Karpas-422 (cell line): Measurements from ENCODE around the gene MISP3. TPM values are rescaled to one million over a fixed set of nuclear protein-coding genes. Genes with fewer than 3 reads are reported as not detected.

Source experiments
- DNase-seq: peaks from one replicate; pipeline ENCODE4 v3.0.0-alpha.2; 2015
- H2AFZ ChIP-seq: fragments of 200-600 bp; sonication (generic); 2 replicates; pipeline ENCODE4 v1.6.1; 2014; ENCODE audit warnings: antibody characterized with exemption, low read length, mixed read lengths
- H3K27ac ChIP-seq: fragments of 200-600 bp; sonication (generic); 2 replicates; pipeline ENCODE4 v1.5.1; 2014; ENCODE audit warnings: mild to moderate bottlenecking, low read length, moderate library complexity
- H3K27me3 ChIP-seq: fragments of 200-600 bp; sonication (generic); 2 replicates; pipeline ENCODE4 v1.6.1; 2014; ENCODE audit warnings: low read length, mixed read lengths
- H3K36me3 ChIP-seq: fragments of 200-600 bp; sonication (generic); 2 replicates; pipeline ENCODE4 v1.6.1; 2014; ENCODE audit warnings: low read length, mixed read lengths; ENCODE audit not compliant: insufficient read depth
- H3K4me1 ChIP-seq: fragments of 200-600 bp; sonication (generic); 2 replicates; pipeline ENCODE4 v1.6.1; 2014; ENCODE audit warnings: mild to moderate bottlenecking, low read length, mixed read lengths
- H3K4me2 ChIP-seq: fragments of 200-600 bp; sonication (generic); 2 replicates; pipeline ENCODE4 v1.6.1; 2014; ENCODE audit warnings: low read length, low read depth, mild to moderate bottlenecking; ENCODE audit not compliant: poor library complexity, severe bottlenecking
- H3K4me3 ChIP-seq: fragments of 200-600 bp; sonication (generic); 2 replicates; pipeline ENCODE4 v1.5.1; 2014; ENCODE audit warnings: mild to moderate bottlenecking, antibody characterized with exemption, low read length, mixed read lengths
- H3K79me2 ChIP-seq: fragments of 200-600 bp; sonication (generic); 2 replicates; pipeline ENCODE4 v1.6.1; 2014; ENCODE audit warnings: mild to moderate bottlenecking, low read length, mixed read lengths
- H3K9ac ChIP-seq: fragments of 200-600 bp; sonication (generic); 2 replicates; pipeline ENCODE4 v1.6.0; 2014; ENCODE audit warnings: low read length
- H3K9me2 ChIP-seq: fragments of 200-600 bp; sonication (generic), shearing (Covaris generic); replicated peaks from 2 replicates; pipeline ENCODE4 v1.6.0; 2014; ENCODE audit warnings: mild to moderate bottlenecking, low read length, moderate library complexity; ENCODE audit not compliant: insufficient read depth
- H3K9me3 ChIP-seq: fragments of 300-700, 200-600 bp; sonication (generic); 2 replicates; pipeline ENCODE4 v1.6.1; 2014; ENCODE audit warnings: low read length, mixed read lengths
- H4K20me1 ChIP-seq: fragments of 200-600 bp; sonication (generic); 2 replicates; pipeline ENCODE4 v1.6.1; 2014; ENCODE audit warnings: mild to moderate bottlenecking, antibody characterized with exemption, low read length, low read depth; ENCODE audit not compliant: insufficient read depth
- total RNA-seq: library from RNA; depleted of rRNA; stranded (reverse); fragments of >200 nt; shearing (Covaris generic); gene quantifications from 2 replicates; pipeline ENCODE4 v1.2.3, GENCODE V29; 2014; ENCODE audit warnings: low replicate concordance

The MISP3 gene
- total RNA-seq, 1 experiment from 2014 or later, result 0.71 TPM

- Histone ChIP-seq H3K9ac (no peak overlapping the region), H3K27ac (no peak overlapping the region), H3K79me2 (no peaks in the 10 kb centered on the region), H3K4me2 (no peak overlapping the region), H4K20me1 (no peaks in the 10 kb centered on the region), H3K4me3 (no peak overlapping the region), H3K36me3 (no peaks in the 10 kb centered on the region; the same call in 1 of the 2 replicates), H2AFZ (no peak overlapping the region), H3K27me3 (no peaks in the 10 kb centered on the region), H3K9me3 (peaks cover 4% of the 10 kb centered on the region; the same call in 1 of the 2 replicates), H3K4me1 (no peaks in the 10 kb centered on the region), H3K9me2 (no peaks in the 10 kb centered on the region)
- peak; percentile 38 for DNase-seq
These were observed 25.1 kb downstream of the MISP3 start for GRCh38 chr19:14097532-14098151.

- no peak for DNase-seq
- H2AFZ ChIP-seq, result no peak overlapping the region
- H3K4me2 ChIP-seq, result no peak overlapping the region
- no peaks in the 10 kb centered on the region for H3K9me3 ChIP-seq
- no peaks in the 10 kb centered on the region for H3K36me3 ChIP-seq
- no peaks in the 10 kb centered on the region for H3K79me2 ChIP-seq
- no peaks in the 10 kb centered on the region for H3K9me2 ChIP-seq
- H3K27ac ChIP-seq, result no peak overlapping the region
- H4K20me1 ChIP-seq, result no peaks in the 10 kb centered on the region
- no peaks in the 10 kb centered on the region for H3K27me3 ChIP-seq
- no peaks in the 10 kb centered on the region for H3K4me1 ChIP-seq
- H3K4me3 ChIP-seq, result no peak overlapping the region
- no peak overlapping the region for H3K9ac ChIP-seq
These were observed 28.5 kb downstream of the MISP3 start for GRCh38 chr19:14101003-14101545.

- no peaks in the 10 kb centered on the region for H3K27me3 ChIP-seq
- H3K4me1 ChIP-seq, result no peaks in the 10 kb centered on the region
- no peak overlapping the region for H3K27ac ChIP-seq
- peak; percentile 40 for DNase-seq
- no peaks in the 10 kb centered on the region for H4K20me1 ChIP-seq
- no peaks in the 10 kb centered on the region for H3K9me3 ChIP-seq
- H3K4me2 ChIP-seq, result no peak overlapping the region
- H3K79me2 ChIP-seq, result no peaks in the 10 kb centered on the region
- H3K36me3 ChIP-seq, result no peaks in the 10 kb centered on the region
- no peaks in the 10 kb centered on the region for H3K9me2 ChIP-seq
- H3K4me3 ChIP-seq, result no peak overlapping the region
- no peak overlapping the region for H2AFZ ChIP-seq
- no peak overlapping the region for H3K9ac ChIP-seq
These were observed 29.6 kb downstream of the MISP3 start for GRCh38 chr19:14102102-14102696.

GRCh38 chr19:14102756-14103155 is 30.2 kb downstream of the MISP3 start:
- Histone ChIP-seq H3K27ac (no peak overlapping the region), H3K9me2 (no peaks in the 10 kb centered on the region), H3K4me3 (no peak overlapping the region), H3K79me2 (no peaks in the 10 kb centered on the region), H3K27me3 (no peaks in the 10 kb centered on the region), H3K4me1 (no peaks in the 10 kb centered on the region), H3K4me2 (no peak overlapping the region), H3K36me3 (no peaks in the 10 kb centered on the region), H3K9ac (no peak overlapping the region), H3K9me3 (no peaks in the 10 kb centered on the region), H2AFZ (no peak overlapping the region), H4K20me1 (no peaks in the 10 kb centered on the region)
- DNase-seq, result no peak

GRCh38 chr19:14103310-14103709 is 30.7 kb downstream of the MISP3 start:
- DNase-seq, result peak; percentile 41
- Histone ChIP-seq H3K4me3 (no peak overlapping the region), H3K9me2 (no peaks in the 10 kb centered on the region), H3K36me3 (no peaks in the 10 kb centered on the region), H3K79me2 (no peaks in the 10 kb centered on the region), H2AFZ (no peak overlapping the region), H3K4me1 (no peaks in the 10 kb centered on the region), H3K27ac (no peak overlapping the region), H3K9ac (no peak overlapping the region), H4K20me1 (no peaks in the 10 kb centered on the region), H3K4me2 (no peak overlapping the region), H3K27me3 (no peaks in the 10 kb centered on the region), H3K9me3 (no peaks in the 10 kb centered on the region)

GRCh38 chr19:14105680-14106079 is 33.1 kb downstream of the MISP3 start:
- no peak overlapping the region for H3K4me2 ChIP-seq
- no peak overlapping the region for H3K4me3 ChIP-seq
- no peaks in the 10 kb centered on the region for H4K20me1 ChIP-seq
- no peak overlapping the region for H2AFZ ChIP-seq
- no peaks in the 10 kb centered on the region for H3K4me1 ChIP-seq
- no peaks in the 10 kb centered on the region for H3K9me2 ChIP-seq
- no peaks in the 10 kb centered on the region for H3K9me3 ChIP-seq
- no peak for DNase-seq
- H3K79me2 ChIP-seq, result peaks cover 6% of the 10 kb centered on the region; the same call in 1 of the 2 replicates
- H3K36me3 ChIP-seq, result no peaks in the 10 kb centered on the region
- H3K27me3 ChIP-seq, result no peaks in the 10 kb centered on the region
- H3K27ac ChIP-seq, result no peak overlapping the region
- H3K9ac ChIP-seq, result no peak overlapping the region

GRCh38 chr19:14106840-14107239 is 34.3 kb downstream of the MISP3 start:
- H4K20me1 ChIP-seq, result no peaks in the 10 kb centered on the region
- no peak for DNase-seq

GRCh38 chr19:14107581-14108461 is 35.2 kb downstream of the MISP3 start:
- no peak overlapping the region for H3K4me3 ChIP-seq
- peaks cover 21% of the 10 kb centered on the region; the same call in 1 of the 2 replicates for H3K79me2 ChIP-seq
- no peaks in the 10 kb centered on the region for H3K4me1 ChIP-seq
- peak; percentile 37 for DNase-seq
- no peaks in the 10 kb centered on the region for H3K27me3 ChIP-seq
- H3K27ac ChIP-seq, result no peak overlapping the region
- H3K36me3 ChIP-seq, result no peaks in the 10 kb centered on the region
- H4K20me1 ChIP-seq, result no peaks in the 10 kb centered on the region
- H3K9me2 ChIP-seq, result no peaks in the 10 kb centered on the region
- no peak overlapping the region for H3K4me2 ChIP-seq
- no peaks in the 10 kb centered on the region for H3K9me3 ChIP-seq
- no peak overlapping the region for H3K9ac ChIP-seq
- H2AFZ ChIP-seq, result no peak overlapping the region

More at GRCh38 chr19:14106840-14107239, 34.3 kb downstream of the MISP3 start:
- Histone ChIP-seq H2AFZ (no peak overlapping the region), H3K27me3 (no peaks in the 10 kb centered on the region), H3K36me3 (no peaks in the 10 kb centered on the region), H3K4me3 (no peak overlapping the region), H3K27ac (no peak overlapping the region), H3K4me1 (no peaks in the 10 kb centered on the region), H3K79me2 (peaks cover 14% of the 10 kb centered on the region; the same call in 1 of the 2 replicates), H3K9me3 (no peaks in the 10 kb centered on the region), H3K4me2 (no peak overlapping the region), H3K9me2 (no peaks in the 10 kb centered on the region), H3K9ac (no peak overlapping the region)
